Measurements from ENCODE around the gene PLCH1. TPM values are rescaled to one million over a fixed set of nuclear protein-coding genes. Genes with fewer than 3 reads are reported as not detected.

PLCH1 gene
- total RNA-seq, 1 experiment from 2014 or later: 13.4 TPM

- H3K36me3 Mint-ChIP-seq (ENCODE audit: insufficient read depth, unreplicated experiment): peaks cover 23% of the 10 kb centered on the region
- no peaks in the 10 kb centered on the region for H3K9me3 Mint-ChIP-seq (ENCODE audit: low read depth, unreplicated experiment)
- TF ChIP-seq, protein P1, sequence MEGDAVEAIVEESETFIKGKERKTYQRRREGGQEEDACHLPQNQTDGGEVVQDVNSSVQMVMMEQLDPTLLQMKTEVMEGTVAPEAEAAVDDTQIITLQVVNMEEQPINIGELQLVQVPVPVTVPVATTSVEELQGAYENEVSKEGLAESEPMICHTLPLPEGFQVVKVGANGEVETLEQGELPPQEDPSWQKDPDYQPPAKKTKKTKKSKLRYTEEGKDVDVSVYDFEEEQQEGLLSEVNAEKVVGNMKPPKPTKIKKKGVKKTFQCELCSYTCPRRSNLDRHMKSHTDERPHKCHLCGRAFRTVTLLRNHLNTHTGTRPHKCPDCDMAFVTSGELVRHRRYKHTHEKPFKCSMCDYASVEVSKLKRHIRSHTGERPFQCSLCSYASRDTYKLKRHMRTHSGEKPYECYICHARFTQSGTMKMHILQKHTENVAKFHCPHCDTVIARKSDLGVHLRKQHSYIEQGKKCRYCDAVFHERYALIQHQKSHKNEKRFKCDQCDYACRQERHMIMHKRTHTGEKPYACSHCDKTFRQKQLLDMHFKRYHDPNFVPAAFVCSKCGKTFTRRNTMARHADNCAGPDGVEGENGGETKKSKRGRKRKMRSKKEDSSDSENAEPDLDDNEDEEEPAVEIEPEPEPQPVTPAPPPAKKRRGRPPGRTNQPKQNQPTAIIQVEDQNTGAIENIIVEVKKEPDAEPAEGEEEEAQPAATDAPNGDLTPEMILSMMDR (IDR thresholded peaks at IDR 0.05; ENCODE audit: unreplicated experiment): no peak
- intact Hi-C loops (cut with micrococcal nuclease; ENCODE audit: unreplicated experiment): no loop called here
- CTCF ChIA-PET: interaction anchor here (1.2 kb wide), 1 partner anchor 10 kb away, joined by 4 read pairs; no protein-coding TSS in a partner anchor
- no peak overlapping the region for H3K27ac Mint-ChIP-seq (ENCODE audit: unreplicated experiment)
- no peak for DNase-seq
- no TSS peak for BruUV-seq (replicated peaks)
- no peaks in the 10 kb centered on the region for H3K27me3 Mint-ChIP-seq (ENCODE audit: unreplicated experiment)
- H3K4me1 Mint-ChIP-seq (ENCODE audit: low read depth, unreplicated experiment): peaks cover 46% of the 10 kb centered on the region
- H3K4me3 Mint-ChIP-seq (ENCODE audit: low read depth, unreplicated experiment): no peak overlapping the region
Measured at GRCh38 chr3:155747946-155748290, 3.0 kb upstream of the PLCH1 start.

GRCh38 chr3:155747286-155747945 lies 2.5 kb upstream of the PLCH1 start:
- Mint-ChIP-seq H3K27ac (ENCODE audit: unreplicated experiment) (no peak overlapping the region), H3K9me3 (ENCODE audit: low read depth, unreplicated experiment) (no peaks in the 10 kb centered on the region), H3K4me1 (ENCODE audit: low read depth, unreplicated experiment) (peaks cover 50% of the 10 kb centered on the region), H3K27me3 (ENCODE audit: unreplicated experiment) (no peaks in the 10 kb centered on the region), H3K4me3 (ENCODE audit: low read depth, unreplicated experiment) (no peak overlapping the region), H3K36me3 (ENCODE audit: insufficient read depth, unreplicated experiment) (peaks cover 24% of the 10 kb centered on the region)
- intact Hi-C loops (cut with micrococcal nuclease; ENCODE audit: unreplicated experiment): no loop called here
- TF ChIP-seq, protein P1 (IDR thresholded peaks at IDR 0.05; ENCODE audit: unreplicated experiment): no peak
- BruUV-seq (replicated peaks): no TSS peak
- CTCF ChIA-PET: interaction anchor here (1.2 to 1.9 kb wide), 2 partner anchors 9 to 10 kb away, joined by 4 read pairs; no protein-coding TSS in a partner anchor
- DNase-seq: no peak

DNA sequence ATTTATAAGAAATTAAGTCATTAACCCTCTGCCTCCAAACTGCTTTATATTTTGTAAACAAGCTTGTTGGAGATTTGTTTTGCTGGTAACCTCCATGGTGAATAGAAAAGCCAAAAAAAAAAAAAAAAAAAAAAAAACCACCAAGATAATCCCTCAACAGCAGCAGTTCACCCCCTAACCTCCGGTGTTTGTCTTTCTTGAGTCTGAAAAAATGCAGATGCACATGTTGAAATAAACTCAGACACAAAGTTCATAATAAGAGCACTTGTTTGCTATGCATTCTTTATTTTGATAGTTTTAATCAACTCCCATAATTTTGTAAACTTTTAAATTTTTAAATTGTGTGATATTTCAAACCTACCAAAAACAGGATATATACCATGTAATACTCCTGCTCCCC lies 1.8 kb upstream of the PLCH1 start:
- no peak for DNase-seq
- no peaks in the 10 kb centered on the region for H3K27me3 Mint-ChIP-seq (ENCODE audit: unreplicated experiment)
- CTCF ChIA-PET: interaction anchor here (0.8 to 1.9 kb wide), 2 partner anchors 9 to 107 kb away, joined by 4 to 5 read pairs; partner anchors contain the start of gene SLC33A1
- H3K27ac Mint-ChIP-seq (ENCODE audit: unreplicated experiment): no peak overlapping the region
- no peaks in the 10 kb centered on the region for H3K9me3 Mint-ChIP-seq (ENCODE audit: low read depth, unreplicated experiment)
- H3K4me1 Mint-ChIP-seq (ENCODE audit: low read depth, unreplicated experiment): peaks cover 55% of the 10 kb centered on the region
- intact Hi-C loops (cut with micrococcal nuclease; ENCODE audit: unreplicated experiment): no loop called here
- TF ChIP-seq, protein P1 (IDR thresholded peaks at IDR 0.05; ENCODE audit: unreplicated experiment): no peak
- BruUV-seq (replicated peaks): no TSS peak
- no peak overlapping the region for H3K4me3 Mint-ChIP-seq (ENCODE audit: low read depth, unreplicated experiment)
- peaks cover 24% of the 10 kb centered on the region for H3K36me3 Mint-ChIP-seq (ENCODE audit: insufficient read depth, unreplicated experiment)

- H3K4me1 Mint-ChIP-seq (ENCODE audit: low read depth, unreplicated experiment): peaks cover 55% of the 10 kb centered on the region
- H3K36me3 Mint-ChIP-seq (ENCODE audit: insufficient read depth, unreplicated experiment): peaks cover 24% of the 10 kb centered on the region
- BruUV-seq (replicated peaks): no TSS peak
- CTCF ChIA-PET: interaction anchor here (0.8 to 1.9 kb wide), 3 partner anchors 8 to 108 kb away, joined by 3 to 5 read pairs (median 4); partner anchors contain the start of genes C3orf33 and SLC33A1
- TF ChIP-seq, protein P1 (IDR thresholded peaks at IDR 0.05; ENCODE audit: unreplicated experiment): no peak
- DNase-seq: peak; percentile 43
- no peak overlapping the region for H3K27ac Mint-ChIP-seq (ENCODE audit: unreplicated experiment)
- peak overlapping the region; percentile 84 for H3K4me3 Mint-ChIP-seq (ENCODE audit: low read depth, unreplicated experiment)
- H3K27me3 Mint-ChIP-seq (ENCODE audit: unreplicated experiment): no peaks in the 10 kb centered on the region
- no peaks in the 10 kb centered on the region for H3K9me3 Mint-ChIP-seq (ENCODE audit: low read depth, unreplicated experiment)
- intact Hi-C loops (cut with micrococcal nuclease; ENCODE audit: unreplicated experiment): no loop called here
Measured at GRCh38 chr3:155745795-155746550, 1.1 kb upstream of the PLCH1 start.

All from Calu3 (cell line).